ENCODE data around the gene DPY19L3.
"Not testable (repeated sequence)": the region's sequence is repeated elsewhere in the genome, so short reads cannot be mapped to it uniquely, and the experiment has no call there.

Gene DPY19L3

DNA sequence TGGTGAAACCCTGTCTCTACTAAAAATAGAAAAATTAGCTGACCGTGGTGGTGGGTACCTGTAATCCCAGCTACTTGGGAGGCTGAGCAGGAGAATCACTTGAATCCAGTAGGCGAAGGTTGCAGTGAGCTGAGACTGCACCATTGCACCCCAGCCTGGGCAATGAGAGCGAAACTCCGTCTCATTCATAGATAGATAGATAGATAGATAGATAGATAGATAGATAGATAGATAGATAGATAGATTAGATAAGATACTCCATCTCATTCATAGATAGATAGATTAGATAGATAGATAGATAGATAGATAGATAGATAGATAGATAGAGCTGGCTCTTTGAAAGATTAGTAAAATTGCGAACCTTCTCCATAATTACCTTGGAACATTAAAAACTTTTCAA lies 42.0 kb downstream of the DPY19L3 start:
- DNase-seq = not testable (repeated sequence)

DNA sequence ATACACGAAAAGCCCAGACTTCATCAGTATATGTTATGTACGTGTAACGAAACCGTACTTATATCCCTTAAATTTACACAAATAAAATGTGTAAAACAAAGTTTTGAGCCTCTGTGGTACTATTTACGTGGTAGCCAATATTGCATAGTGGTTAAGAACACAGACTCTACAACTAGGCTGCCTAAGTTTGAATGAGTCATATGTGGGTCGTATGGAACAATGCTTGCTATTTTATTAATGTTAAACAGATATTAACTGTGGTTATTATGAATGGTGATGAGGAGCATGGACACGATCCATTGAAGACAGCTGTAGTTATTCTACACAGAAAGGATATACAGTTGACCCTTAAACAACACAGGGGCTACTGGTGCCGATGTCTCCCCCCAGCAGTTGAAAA lies 42.5 kb downstream of the DPY19L3 start:
- DNase-seq = no peak

DNA sequence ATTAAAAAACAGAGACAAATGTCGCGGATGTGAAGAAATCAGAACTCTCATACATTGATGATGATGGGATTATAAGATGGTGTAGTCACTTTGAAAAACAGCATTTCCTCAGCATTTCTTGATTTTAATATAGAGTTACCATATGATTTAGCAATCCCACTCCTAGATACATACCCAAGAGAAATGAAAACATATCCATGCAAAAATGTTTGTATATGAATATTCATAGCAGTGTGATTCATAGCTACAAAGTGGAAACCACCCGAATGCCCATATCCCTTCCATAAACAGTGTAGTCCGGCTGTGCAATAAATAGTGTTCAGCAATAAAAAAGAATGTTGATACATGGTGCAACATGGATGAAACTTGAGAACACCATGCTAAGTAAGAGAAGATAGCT lies 44.6 kb downstream of the DPY19L3 start:
- no peak for DNase-seq

DNA sequence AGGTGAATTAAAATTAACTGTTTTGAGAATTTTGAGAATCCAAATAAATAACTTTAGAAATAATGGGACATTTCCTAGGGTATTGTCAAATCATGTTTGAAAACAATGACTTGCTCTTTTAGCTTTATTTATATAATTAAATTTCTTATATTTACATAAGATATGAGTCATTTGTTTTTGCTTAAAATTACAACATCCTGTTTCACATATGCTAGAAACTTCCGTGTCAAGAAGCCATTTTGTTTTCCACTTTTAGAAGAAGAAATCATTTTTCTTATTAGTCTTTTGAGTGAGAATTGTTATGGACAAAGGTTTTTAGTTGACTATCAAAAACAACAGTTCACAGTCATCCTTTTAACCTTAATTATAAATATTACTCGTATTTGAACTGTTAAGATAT lies 48.2 kb downstream of the DPY19L3 start:
- DNase-seq = no peak

DNA sequence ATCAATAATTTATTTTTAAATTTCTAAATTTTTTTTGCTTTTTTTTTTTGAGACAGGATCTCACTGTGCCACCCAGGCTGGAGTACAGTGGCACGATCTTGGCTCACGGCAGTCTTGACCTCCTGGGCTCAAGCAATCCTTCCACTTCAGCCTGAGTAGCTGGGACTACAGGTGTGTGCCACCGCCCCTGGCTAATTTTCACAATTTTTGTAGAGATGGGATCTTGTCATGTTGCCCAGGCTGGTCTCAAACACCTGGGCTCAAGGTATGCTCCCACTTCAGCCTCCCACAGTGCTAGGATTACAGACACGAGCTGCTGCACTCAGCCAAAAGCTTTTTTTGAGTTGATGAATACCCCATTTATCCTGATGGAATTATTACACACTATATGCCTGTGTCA lies 50.8 kb downstream of the DPY19L3 start:
- DNase-seq = no peak

DNA sequence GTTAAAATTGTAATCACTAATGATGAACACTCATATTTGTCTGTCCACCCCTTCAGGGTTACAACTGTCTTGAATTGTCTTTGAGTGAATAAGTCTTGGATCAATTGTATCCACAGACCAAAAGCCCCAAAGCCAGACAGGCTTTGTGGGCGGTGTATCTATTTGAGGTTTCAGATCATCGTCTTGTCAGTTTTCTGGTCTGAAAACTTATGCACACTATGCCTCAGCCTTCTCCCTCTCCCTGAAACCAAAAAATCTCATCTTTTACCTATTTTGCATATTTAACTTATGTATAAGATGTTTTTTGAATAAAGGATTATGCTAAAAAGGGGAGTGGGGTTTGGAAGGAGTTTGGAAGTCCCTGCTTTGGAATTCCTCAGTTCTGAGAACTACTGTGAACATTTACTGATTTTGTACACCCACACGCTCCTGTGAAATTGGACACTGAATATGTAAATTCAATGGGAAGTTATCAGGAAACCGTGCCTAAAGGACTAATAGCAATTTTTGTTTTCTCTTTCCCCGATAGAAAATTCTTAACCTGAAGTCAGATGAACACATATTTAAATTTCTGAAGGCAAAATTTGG lies 52.1 kb downstream of the DPY19L3 start:
- DNase-seq = no peak

DNA sequence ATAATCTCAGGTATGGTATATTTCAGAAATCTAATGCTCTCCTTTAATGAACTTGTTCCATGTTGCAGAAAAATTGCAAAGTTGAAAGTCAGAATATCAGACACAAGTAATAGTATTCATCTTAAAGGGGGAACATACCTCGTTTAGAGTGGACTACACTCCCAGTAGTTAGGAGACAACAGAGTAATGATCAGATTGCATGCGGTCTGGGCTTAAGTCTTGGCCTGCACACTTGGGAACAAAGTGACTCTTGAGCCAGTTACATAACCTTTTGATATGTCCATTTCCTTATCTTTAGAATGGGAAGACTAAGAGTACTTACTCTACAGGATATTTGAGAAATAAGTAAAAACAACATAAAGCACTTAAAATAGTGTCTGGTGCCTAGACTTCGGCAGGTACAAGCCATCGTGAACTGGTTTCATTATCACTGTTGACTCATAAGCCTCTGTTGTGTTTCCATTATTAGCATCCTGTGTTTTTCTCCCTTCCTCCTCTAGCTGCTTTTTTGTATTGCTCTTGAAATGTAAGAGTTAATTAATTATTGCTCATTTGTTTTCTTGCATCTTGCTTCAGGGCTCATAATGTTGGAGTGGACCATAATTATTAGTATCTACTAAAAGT lies 53.0 kb downstream of the DPY19L3 start:
- no peak for DNase-seq

DNA sequence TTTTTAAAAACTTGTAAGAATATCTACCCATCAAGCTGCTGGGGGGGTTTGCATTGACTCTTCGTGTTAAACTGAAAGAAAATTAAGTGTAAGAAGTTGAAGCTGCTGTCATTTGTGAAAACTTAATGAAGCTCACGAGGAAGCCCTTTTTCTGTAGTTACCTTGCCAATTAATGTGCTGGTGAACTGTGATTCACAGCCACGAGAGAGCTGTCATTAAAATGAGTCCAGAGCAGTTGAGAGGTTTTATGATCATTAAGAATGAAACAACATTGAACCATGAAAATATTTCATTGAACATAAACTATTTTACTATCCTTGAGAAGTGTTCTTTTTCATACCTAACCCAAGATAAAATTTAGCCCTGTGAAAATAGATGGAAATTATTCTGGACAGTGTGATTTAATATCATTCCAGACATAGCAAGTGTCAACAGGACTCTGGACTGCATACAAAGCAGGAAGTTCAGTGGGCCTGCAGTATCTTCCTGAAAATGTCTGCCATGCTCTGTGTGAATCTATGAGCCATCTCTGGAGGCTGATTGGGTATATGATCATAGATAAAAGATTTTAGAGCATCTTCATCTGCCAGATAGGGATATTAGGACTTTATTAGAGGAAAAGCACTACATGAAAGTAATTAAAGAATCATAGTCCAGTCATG lies 53.8 kb downstream of the DPY19L3 start:
- DNase-seq = no peak

DNA sequence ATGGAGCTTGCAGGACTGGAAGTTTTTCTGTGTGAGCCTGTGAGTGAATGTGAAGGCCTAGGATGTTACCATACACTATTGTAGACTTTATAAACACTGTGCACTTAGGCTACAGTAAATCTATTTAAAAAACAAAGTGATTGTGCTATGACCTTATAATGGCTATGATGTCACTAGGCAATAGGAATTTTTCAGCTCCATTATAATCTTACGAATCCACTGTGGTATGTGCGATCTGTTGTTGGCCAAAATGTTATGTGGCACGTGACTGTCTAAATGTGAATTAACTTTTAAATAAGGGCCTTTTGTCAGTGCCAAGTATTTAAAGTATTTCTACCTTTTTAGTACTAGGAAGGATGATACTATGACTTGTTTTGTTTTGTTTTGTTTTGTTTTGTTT lies 54.9 kb downstream of the DPY19L3 start:
- DNase-seq = no peak

DNA sequence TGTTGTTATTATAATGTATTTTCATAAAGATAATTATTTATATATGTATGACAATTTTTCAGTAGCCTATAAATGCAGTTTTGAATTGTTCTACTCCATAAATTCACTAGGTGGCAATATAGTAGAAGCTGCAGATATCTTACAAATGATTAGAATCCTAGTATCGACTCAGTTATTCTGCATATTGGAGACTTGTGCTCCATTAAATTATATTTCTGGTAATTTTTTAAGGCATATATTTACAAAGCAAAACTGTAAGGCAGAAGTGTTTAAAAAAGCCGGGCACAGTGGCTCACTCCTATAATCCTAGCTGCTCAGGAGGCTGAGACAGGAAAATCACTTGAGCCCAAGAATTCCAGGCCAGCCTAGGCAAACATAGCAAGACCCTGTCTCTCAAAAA lies 58.7 kb downstream of the DPY19L3 start:
- DNase-seq = peak; percentile 20

DNA sequence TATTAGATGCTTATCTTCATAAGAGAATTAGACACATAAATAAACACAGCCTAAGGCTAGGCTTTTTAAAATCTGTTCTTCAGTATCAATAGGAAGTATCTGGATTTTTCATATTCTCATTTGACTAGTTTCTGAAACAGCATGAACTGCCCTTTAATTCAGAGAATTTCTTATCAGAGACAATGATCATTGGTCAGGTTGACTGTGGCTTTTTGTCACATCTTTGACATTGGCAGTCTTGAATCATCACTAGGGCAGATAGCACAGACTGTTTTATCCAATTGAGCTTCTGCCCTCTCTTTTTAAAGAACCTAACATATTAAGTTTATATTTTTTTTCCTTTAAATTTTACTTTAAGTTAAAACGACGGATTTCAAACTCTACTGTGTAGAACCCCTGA lies 59.6 kb downstream of the DPY19L3 start:
- no peak for DNase-seq

DNA sequence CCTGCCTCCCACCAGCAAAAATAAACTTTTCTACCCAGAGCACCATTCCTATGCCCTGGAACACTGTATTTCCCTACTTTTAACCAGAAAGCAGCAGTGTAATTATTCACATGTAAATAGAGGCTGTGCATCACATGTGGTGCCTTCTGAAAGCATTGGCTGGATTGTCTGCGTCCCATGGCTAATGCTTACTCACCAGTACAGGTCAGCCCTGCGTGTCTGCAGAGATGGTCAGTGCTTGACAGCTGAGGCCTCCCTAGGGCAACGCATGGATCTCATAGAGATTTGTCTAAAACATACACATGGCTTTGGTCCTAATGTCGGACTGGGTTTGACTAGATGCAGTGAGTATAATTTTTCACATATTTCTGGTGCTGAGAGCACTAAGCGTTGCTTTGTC lies 64.2 kb downstream of the DPY19L3 start:
- DNase-seq = no peak

DNA sequence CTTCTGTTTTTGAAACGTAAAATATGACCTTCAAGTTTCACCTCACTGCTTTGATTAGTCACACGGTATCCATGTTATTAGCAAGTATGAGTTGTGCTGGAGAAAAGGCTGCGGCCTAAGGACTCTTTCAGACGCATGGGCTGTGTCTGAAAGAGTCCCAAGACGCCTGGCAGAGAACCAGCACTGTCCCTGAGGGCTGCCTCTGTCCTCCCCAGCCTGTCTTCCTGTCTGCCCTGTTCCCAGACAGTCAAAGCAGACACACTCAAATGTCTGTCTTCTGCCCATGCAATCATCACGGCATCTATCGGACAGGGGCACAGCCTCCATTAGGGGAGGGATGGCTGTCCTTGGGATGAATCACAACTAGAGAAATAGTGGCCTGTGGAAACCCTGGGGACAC lies 65.5 kb downstream of the DPY19L3 start:
- DNase-seq = no peak

DNA sequence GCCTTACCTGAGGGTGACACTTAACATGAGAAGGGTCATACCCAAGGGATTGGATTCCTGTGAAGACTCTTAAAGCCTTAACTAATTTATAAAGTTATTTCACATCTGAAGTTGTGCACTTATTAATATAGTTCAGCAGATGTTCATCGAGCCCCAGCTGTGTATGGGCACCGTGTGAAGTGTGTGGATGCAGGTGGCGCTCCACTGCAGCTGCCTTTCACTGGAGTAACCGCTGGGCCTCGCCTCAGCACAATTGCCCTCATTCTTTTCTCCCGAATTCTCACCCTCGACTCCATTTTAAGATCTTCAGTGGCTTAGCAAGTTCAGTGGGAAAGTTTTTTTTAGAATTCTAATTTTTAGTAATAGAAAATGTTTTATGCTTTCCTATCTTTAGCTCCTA lies 66.2 kb downstream of the DPY19L3 start:
- no peak for DNase-seq

DNA sequence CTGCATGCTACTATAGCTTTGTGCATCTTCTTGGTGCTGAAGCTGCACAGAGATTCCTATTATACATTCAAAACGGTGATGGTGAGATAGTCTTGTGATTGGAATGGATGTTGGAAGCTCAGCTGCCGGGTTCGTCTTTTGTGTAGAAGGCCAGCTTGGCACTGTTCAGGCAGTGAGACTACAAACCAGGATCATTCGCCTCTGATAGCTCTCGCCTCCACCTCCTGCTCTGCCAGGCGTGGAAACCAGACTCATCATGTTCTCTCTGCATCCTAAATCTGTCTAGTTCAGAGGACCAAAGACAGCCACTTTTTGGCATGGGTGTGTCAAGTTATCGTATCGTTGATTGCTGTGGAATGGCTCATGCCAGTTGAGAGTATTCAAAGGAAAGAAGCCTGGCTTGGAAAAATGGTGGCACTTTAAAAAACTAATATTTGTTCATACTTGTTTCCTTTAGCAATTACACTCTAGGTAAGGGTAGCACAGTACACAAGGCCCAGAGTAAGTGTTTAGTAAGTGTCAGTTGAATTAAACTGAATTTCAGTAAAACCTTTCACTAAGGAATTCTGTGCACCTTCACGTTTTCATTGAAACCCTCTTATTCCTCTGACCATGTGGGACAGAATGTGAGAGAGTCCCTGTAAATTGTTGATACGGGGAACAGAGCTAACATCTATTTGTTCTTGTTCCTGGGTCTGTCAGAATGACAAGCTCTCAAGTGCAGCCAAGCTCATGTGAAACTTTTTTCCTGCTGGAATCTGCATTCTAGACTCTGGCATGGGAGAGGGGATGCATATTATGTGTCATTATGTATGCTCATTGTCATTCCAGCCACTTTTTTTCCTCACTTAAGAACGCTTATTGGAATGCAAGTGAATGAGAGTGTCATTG lies 69.8 kb downstream of the DPY19L3 start:
- no peak for DNase-seq

DNA sequence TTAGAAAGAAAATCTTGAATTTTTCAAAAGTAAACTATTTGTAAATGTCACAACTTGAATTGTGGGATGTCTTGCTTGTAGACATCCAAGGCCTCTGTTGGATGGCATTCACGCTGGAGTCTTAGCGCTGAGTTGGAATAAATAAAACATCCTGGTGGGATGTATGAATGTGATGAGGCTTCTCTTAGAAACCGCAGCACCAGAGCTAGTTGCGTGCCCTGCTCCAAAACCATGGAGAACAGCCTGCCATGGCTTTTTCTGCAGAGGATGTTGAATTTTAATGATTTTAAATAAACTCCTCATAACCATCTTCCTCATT lies 70.4 kb downstream of the DPY19L3 start:
- no peak for DNase-seq

DNA sequence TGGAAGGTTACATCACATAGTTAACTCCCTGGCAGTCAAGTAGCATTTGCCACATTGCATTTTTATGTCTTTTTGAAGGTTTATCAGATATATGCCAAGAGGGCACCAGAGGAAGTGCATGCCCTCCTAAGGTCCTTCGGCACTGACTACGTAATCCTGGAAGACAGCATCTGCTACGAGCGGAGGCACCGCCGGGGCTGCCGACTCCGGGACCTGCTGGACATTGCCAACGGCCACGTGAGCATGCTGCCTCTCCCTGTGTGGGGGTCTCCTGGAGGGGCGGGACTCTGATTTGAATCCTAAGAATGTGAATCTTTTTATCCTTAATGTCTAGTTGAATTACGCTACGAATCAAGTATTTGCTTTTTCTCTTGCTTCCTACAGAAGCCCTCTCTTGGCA lies 74.8 kb downstream of the DPY19L3 start:
- no peak for DNase-seq

DNA sequence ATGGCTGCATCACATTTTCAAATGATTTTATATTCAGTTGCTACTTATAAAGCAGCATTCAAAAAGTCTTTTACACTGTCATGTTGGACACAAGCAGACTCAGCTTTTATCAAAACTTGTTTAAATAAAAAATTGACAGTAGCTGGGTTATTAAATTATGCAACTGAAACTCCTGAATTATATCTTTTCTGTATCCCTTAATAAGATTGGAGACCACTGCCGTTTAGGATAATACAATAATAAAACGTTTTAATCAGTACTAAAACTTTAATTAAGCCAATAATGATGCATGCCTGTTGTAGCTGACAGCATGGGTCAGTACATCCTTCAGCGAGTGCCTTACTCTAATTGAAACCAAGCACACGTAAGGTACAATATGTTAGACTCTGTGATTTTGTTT lies 78.0 kb downstream of the DPY19L3 start:
- DNase-seq = no peak

DNA sequence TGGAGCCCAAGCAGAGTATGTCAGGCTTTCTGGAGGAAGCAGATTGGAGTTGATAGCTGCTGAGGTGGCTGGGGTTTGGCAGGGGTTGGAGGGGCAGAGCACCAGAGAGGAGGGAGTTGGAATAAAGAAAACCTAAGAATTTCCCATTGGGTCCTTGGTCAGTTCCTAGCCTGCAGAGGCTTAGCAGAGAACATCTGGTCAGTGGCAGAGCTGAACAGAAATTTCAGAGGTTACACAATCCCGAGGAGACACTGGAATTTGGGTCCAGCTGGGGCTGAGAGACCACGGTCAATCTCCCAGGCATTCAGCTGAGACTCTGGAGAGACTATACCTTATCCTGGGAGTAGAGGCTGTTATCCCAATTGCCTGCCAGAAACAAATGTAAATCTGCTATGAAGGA lies 84.4 kb downstream of the DPY19L3 start:
- DNase-seq = no peak

DNA sequence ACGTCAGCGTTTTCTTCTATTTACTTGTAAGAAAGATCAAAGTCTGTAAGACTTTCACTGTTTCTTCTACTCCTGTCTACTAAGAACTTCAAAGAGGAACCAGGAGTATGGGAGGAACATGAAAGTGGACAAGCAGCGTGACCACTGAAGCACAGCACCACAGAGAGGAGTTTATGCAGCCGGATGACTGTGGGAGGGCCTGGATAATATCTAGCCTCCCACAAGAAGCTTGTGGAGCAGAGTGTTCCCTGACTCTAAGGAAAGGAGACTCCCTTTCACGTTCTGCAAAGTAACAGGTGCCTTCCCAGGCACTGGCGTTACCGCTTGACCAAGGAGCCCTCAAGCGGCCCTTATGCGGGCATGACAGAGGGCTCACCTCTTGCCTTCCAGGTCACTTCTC lies 91.8 kb downstream of the DPY19L3 start:
- DNase-seq = no peak

DNA sequence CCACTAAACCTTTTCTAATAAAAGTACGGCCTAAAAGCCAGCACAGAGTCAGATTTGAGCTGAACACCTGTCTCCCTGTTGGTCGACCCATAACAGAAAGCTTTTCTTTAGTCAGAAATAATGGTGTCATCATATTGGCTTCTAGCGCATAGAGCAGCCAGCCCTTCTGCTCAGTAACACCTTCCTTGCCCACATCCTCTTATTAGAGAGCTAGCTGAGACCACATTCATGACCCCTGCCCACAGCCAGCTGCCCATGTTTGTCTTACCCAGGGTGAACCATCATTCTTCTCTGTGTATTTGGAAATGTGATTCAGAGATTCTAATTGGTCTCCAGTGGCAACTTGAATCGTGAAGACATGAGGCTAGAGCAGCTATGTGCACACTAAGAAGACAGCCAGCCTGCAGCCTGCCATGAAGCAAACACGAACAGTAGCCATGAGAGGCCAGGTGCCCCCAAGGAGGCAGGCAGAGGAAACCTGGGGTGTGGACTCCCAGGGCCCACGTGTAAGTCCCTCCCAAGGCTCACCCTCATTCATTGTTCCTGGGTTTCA lies 93.2 kb downstream of the DPY19L3 start:
- DNase-seq = no peak

DNA sequence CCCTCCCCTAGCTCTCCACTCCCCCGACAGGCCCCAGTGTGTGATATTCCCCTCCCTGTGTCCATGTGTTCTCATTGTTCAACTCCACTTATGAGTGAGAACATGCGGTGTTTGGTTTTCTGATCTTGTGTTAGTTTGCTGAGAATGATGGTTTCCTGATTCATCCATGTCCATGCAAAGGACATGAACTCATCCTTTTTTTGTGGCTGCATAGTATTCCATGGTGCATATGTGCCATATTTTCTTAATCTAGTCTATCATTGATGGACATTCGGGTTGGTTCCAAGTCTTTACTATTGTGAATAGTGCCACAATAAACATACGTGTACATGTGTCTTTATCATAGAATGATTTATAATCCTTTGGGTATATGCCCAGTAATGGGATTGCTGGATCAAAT lies 106.9 kb downstream of the DPY19L3 start:
- DNase-seq = not testable (repeated sequence)

DNA sequence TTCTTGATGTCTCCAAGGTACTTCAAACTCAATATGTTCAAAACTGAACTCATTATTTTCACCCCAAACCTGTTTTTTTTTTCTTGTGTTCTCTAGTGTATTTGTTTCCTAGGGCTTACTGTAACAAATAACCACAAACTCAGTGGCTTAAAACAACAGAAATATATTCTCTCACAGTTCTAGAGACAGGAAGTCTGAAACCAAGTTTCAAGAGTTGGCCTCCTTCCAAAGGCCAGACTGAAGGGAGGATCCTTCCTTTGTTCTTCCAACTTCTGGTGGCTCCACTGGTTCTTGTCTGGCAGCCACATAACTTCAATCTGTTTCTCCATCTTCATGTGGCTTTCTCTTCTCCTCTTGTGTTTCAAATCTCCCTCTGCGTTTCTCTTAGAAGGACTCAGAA lies 113.5 kb downstream of the DPY19L3 start:
- no peak for DNase-seq

DNA sequence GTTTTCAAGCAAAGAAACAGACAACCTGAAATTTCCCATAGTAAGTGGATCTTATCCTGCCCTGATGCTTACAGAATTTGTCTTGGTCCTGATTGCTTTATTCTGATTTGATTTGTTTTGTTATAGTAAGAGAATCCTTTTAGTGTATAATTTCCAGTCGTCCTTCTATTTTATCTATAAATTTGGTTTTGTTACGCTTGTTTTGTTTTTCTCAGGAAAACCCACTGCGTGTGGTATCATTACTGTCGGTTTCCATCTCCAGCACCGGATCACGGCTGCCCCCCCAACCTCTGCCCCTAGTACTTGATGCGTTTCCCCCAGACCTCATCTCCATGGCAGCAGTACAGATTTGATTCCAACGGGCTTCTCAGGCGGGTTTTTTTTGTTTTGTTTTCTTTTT lies 117.4 kb downstream of the DPY19L3 start:
- no peak for DNase-seq

All from NCI-H1105 treated with DMSO at 0.1 percent for 48 hours (cell line).